Activated naive CD8-positive, alpha-beta T cell (primary cell): ENCODE data around the gene UBE3D.

Source experiments
- H3K27ac Mint-ChIP-seq: one replicate; pipeline ENCODE4 v1.8.0; 2021; ENCODE audit warnings: mixed read lengths
- H3K27me3 Mint-ChIP-seq: one replicate; pipeline ENCODE4 v1.8.0; 2021; ENCODE audit warnings: mixed read lengths
- H3K36me3 Mint-ChIP-seq: one replicate; pipeline ENCODE4 v1.8.0; 2021; ENCODE audit warnings: mixed read lengths
- H3K4me1 Mint-ChIP-seq: one replicate; pipeline ENCODE4 v1.8.0; 2021; ENCODE audit warnings: low read depth, mixed read lengths
- H3K4me3 Mint-ChIP-seq: one replicate; pipeline ENCODE4 v1.8.0; 2021; ENCODE audit warnings: mild to moderate bottlenecking, mixed read lengths
- H3K9me3 Mint-ChIP-seq: one replicate; pipeline ENCODE4 v1.8.0; 2021; ENCODE audit warnings: low read depth, mixed read lengths

The UBE3D gene, protein sequence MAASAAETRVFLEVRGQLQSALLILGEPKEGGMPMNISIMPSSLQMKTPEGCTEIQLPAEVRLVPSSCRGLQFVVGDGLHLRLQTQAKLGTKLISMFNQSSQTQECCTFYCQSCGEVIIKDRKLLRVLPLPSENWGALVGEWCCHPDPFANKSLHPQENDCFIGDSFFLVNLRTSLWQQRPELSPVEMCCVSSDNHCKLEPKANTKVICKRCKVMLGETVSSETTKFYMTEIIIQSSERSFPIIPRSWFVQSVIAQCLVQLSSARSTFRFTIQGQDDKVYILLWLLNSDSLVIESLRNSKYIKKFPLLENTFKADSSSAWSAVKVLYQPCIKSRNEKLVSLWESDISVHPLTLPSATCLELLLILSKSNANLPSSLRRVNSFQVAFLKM

GRCh38 chr6:83065511-83066192 is at the start of gene UBE3D:
Gene UBE3D, minus strand, starts transcription at chr6:83065841. Its CDS starts 123 bp downstream, at chr6:83065718.
- no peaks in the 10 kb centered on the region for H3K27me3 Mint-ChIP-seq
- H3K36me3 Mint-ChIP-seq = no peaks in the 10 kb centered on the region
- peak within 1 kb of the TSS; percentile 73 for H3K27ac Mint-ChIP-seq
- H3K4me3 Mint-ChIP-seq = peak within 1 kb of the TSS; percentile 95
- H3K4me1 Mint-ChIP-seq = peaks cover 51% of the 10 kb centered on the region
- no peaks in the 10 kb centered on the region for H3K9me3 Mint-ChIP-seq

GRCh38 chr6:83114164-83114563 is 48.5 kb upstream of the UBE3D start:
- H3K4me3 Mint-ChIP-seq = no peak overlapping the region
- H3K9me3 Mint-ChIP-seq = no peaks in the 10 kb centered on the region
- peaks cover 6% of the 10 kb centered on the region for H3K36me3 Mint-ChIP-seq
- no peaks in the 10 kb centered on the region for H3K4me1 Mint-ChIP-seq
- no peak overlapping the region for H3K27ac Mint-ChIP-seq
- H3K27me3 Mint-ChIP-seq = no peaks in the 10 kb centered on the region

DNA sequence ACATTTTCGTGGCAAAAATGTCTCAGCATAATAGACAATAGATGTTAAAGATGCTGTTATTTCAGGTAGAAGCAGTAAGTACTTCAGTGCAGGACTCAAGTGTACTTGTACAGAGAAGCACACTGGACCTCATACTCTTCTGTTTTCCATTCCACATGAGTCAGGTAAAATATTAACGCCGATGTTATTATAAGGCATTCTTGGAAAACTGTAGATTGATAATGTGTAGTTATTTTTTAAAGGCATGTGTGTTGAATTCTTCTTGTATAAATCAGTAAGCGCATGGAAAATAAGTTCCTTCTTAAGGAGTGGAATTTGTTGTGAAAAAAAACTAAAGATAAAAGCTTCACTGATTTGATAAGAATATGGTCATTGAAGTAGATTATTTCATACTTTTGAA is 47.6 kb upstream of the UBE3D start:
- H3K27me3 Mint-ChIP-seq = no peaks in the 10 kb centered on the region
- H3K36me3 Mint-ChIP-seq = peaks cover 8% of the 10 kb centered on the region
- no peak overlapping the region for H3K27ac Mint-ChIP-seq
- H3K4me1 Mint-ChIP-seq = no peaks in the 10 kb centered on the region
- no peaks in the 10 kb centered on the region for H3K9me3 Mint-ChIP-seq
- no peak overlapping the region for H3K4me3 Mint-ChIP-seq

DNA sequence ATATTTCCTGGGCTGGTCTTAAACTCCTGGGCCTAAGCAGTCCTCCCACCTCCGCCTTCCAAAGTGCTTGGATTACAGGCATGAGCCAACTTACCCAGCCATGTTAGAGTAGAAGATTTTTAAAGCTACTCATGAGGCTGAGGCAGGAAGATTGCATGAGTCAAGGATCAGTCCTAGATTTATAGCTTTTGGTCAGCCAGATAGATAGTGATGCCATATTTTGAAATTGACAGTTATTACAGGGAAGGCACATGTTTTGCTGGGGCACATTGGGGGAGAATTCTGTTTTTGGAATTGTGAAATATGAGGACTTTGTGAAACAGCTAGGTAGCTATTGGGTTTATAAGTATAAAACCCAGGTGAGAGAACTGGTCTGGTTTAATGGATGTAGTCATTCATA is 42.7 kb upstream of the UBE3D start:
- Mint-ChIP-seq H3K27me3 (no peaks in the 10 kb centered on the region), H3K4me3 (no peak overlapping the region), H3K36me3 (peaks cover 24% of the 10 kb centered on the region), H3K27ac (no peak overlapping the region), H3K4me1 (no peaks in the 10 kb centered on the region), H3K9me3 (peaks cover 15% of the 10 kb centered on the region)

- Mint-ChIP-seq H3K4me1 (peaks cover 8% of the 10 kb centered on the region), H3K9me3 (peaks cover 9% of the 10 kb centered on the region), H3K27me3 (no peaks in the 10 kb centered on the region), H3K27ac (no peak overlapping the region), H3K36me3 (peaks cover 27% of the 10 kb centered on the region), H3K4me3 (no peak overlapping the region)
These were observed 32.9 kb upstream of the UBE3D start for GRCh38 chr6:83098589-83098988.

- no peak overlapping the region for H3K27ac Mint-ChIP-seq
- no peaks in the 10 kb centered on the region for H3K27me3 Mint-ChIP-seq
- peaks cover 19% of the 10 kb centered on the region for H3K36me3 Mint-ChIP-seq
- H3K4me3 Mint-ChIP-seq = no peak overlapping the region
- peaks cover 6% of the 10 kb centered on the region for H3K9me3 Mint-ChIP-seq
- peaks cover 8% of the 10 kb centered on the region for H3K4me1 Mint-ChIP-seq
These were observed 32.0 kb upstream of the UBE3D start for GRCh38 chr6:83097675-83098074.

- H3K4me3 Mint-ChIP-seq = no peak overlapping the region
- peaks cover 14% of the 10 kb centered on the region for H3K36me3 Mint-ChIP-seq
- H3K9me3 Mint-ChIP-seq = peaks cover 6% of the 10 kb centered on the region
- no peak overlapping the region for H3K27ac Mint-ChIP-seq
- H3K4me1 Mint-ChIP-seq = peaks cover 10% of the 10 kb centered on the region
- no peaks in the 10 kb centered on the region for H3K27me3 Mint-ChIP-seq
These were observed 31.6 kb upstream of the UBE3D start for GRCh38 chr6:83097204-83097603.

DNA sequence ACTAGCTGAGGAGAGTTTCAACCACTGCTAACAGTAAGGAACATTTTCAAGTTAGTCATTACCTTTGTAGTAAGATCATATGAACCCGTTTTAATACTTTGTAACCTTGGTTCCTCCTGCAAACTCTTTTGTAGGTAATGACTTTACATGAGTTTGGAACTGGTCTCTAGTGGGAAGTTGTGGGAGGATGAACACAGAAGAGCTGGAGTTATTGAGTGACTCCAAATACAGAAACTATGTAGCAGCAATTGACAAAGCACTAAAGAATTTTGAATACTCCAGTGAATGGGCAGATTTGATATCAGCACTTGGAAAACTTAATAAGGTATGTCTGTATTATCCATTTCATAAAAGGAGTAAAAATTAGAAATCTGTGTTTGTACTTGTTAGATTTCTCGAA is 31.1 kb upstream of the UBE3D start:
- H3K27me3 Mint-ChIP-seq = no peaks in the 10 kb centered on the region
- no peak overlapping the region for H3K27ac Mint-ChIP-seq
- H3K4me1 Mint-ChIP-seq = peaks cover 10% of the 10 kb centered on the region
- H3K9me3 Mint-ChIP-seq = peaks cover 3% of the 10 kb centered on the region
- H3K36me3 Mint-ChIP-seq = peaks cover 10% of the 10 kb centered on the region
- no peak overlapping the region for H3K4me3 Mint-ChIP-seq

DNA sequence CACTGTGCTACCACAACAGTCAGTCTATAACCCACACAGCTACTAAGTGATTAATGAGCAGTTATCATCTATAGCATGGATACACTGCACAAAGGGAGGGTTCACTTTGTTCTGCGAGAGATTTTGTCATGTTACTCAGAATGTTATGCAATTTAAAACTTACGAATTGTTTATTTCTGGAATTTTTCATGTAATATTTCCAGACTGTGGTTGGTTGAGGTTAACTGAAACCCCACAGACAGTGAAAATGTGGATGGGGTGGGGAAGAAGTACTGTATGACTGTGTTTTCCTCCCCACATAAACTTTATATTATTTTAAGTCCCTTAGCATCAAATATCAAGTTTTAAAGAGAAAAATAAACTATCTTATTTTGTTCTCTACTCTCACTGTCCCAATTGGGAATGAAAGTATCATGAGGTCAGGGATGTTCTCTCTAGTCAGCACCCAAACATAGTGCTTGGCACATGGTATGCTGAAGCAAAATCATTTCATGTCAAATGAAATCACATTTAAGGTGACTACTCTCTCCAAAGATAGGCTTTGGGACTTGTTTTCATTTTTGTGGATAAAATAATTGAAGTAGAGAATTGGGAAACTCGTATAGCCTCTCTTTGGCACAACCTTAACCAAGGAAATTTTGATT is 27.2 kb upstream of the UBE3D start:
- Mint-ChIP-seq H3K9me3 (peaks cover 3% of the 10 kb centered on the region), H3K36me3 (peaks cover 7% of the 10 kb centered on the region), H3K4me1 (peaks cover 16% of the 10 kb centered on the region), H3K27me3 (no peaks in the 10 kb centered on the region), H3K27ac (no peak overlapping the region), H3K4me3 (no peak overlapping the region)

DNA sequence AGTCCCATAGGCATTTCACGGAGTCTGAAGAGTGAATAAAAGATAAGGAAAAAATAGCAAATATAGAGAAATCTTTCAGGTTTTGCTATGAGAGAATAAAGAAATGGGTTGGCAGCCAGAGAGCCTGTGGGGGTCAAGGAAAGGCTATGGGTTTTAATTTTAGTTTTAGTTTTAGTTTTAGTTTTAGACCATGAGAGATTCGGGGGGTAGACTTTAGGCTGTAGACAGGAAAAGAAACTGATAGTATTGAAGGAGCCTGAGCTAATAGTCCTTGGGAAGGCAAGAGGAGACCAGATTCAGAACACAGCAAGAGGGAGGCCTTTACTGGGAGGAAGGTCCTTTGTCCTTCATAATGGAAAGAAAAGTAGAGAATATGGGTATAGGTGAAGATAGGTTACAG is 21.1 kb upstream of the UBE3D start:
- no peak overlapping the region for H3K4me3 Mint-ChIP-seq
- peaks cover 28% of the 10 kb centered on the region for H3K4me1 Mint-ChIP-seq
- no peaks in the 10 kb centered on the region for H3K27me3 Mint-ChIP-seq
- H3K9me3 Mint-ChIP-seq = no peaks in the 10 kb centered on the region
- peaks cover 21% of the 10 kb centered on the region for H3K36me3 Mint-ChIP-seq
- H3K27ac Mint-ChIP-seq = peak overlapping the region; percentile 41

DNA sequence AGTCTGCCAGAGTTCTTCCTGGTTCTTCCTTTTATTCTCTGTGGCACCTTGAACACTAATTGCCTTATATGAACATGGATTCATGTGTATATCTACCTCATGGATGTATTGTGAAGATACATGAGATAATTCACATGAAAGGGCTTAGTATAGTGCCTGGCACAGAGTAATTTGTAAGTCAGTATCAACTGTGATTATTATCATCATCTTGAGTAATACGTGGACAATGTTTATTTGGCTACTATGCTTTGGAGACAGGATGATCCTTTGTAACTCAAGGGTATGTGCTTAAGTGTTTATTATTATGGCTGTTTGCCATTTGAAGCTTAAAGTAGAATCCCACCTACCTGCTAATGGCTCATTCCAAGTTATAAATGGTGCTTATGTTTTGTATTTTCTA is 17.8 kb upstream of the UBE3D start:
- H3K4me3 Mint-ChIP-seq = no peak overlapping the region
- peaks cover 35% of the 10 kb centered on the region for H3K4me1 Mint-ChIP-seq
- peaks cover 16% of the 10 kb centered on the region for H3K36me3 Mint-ChIP-seq
- H3K27ac Mint-ChIP-seq = no peak overlapping the region
- H3K9me3 Mint-ChIP-seq = no peaks in the 10 kb centered on the region
- H3K27me3 Mint-ChIP-seq = no peaks in the 10 kb centered on the region

GRCh38 chr6:83073615-83074014 is 8.0 kb upstream of the UBE3D start:
- H3K27ac Mint-ChIP-seq = no peak overlapping the region
- no peak overlapping the region for H3K4me3 Mint-ChIP-seq
- no peaks in the 10 kb centered on the region for H3K9me3 Mint-ChIP-seq
- H3K27me3 Mint-ChIP-seq = no peaks in the 10 kb centered on the region
- H3K4me1 Mint-ChIP-seq = peaks cover 44% of the 10 kb centered on the region
- H3K36me3 Mint-ChIP-seq = peaks cover 13% of the 10 kb centered on the region

GRCh38 chr6:83072726-83073125 is 7.1 kb upstream of the UBE3D start:
- H3K4me3 Mint-ChIP-seq = no peak overlapping the region
- H3K27me3 Mint-ChIP-seq = no peaks in the 10 kb centered on the region
- peaks cover 12% of the 10 kb centered on the region for H3K36me3 Mint-ChIP-seq
- H3K4me1 Mint-ChIP-seq = peaks cover 42% of the 10 kb centered on the region
- no peaks in the 10 kb centered on the region for H3K9me3 Mint-ChIP-seq
- H3K27ac Mint-ChIP-seq = no peak overlapping the region

DNA sequence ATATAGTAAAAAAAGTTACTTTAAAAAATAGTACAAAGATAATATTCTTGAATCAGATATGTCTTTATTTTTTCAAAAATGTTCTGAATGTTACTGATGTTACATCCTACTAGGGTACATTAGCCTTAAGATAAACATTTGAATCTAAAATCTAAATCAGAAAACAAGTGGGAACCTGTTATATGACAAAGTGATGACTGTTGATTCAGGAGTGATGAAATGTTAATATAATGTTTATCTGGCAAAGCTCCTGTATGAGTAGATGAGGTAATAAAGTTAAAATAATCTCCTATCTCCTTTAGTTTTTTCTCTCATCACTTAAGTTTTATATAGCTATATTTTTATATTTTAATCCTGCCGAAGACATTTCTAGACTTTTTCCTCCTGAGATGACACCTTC is 6.1 kb upstream of the UBE3D start:
- peaks cover 11% of the 10 kb centered on the region for H3K36me3 Mint-ChIP-seq

GRCh38 chr6:83071023-83071422 is 5.4 kb upstream of the UBE3D start:
- Mint-ChIP-seq H3K4me3 (no peak overlapping the region), H3K4me1 (peaks cover 43% of the 10 kb centered on the region), H3K36me3 (peaks cover 8% of the 10 kb centered on the region), H3K27me3 (no peaks in the 10 kb centered on the region), H3K9me3 (no peaks in the 10 kb centered on the region), H3K27ac (peak overlapping the region; percentile 16)

More for the DNA sequence above, 6.1 kb upstream of the UBE3D start:
- Mint-ChIP-seq H3K4me3 (no peak overlapping the region), H3K27me3 (no peaks in the 10 kb centered on the region), H3K4me1 (peaks cover 43% of the 10 kb centered on the region), H3K27ac (no peak overlapping the region), H3K9me3 (no peaks in the 10 kb centered on the region)
